ENCODE data around the gene GCG.

Gene GCG

DNA sequence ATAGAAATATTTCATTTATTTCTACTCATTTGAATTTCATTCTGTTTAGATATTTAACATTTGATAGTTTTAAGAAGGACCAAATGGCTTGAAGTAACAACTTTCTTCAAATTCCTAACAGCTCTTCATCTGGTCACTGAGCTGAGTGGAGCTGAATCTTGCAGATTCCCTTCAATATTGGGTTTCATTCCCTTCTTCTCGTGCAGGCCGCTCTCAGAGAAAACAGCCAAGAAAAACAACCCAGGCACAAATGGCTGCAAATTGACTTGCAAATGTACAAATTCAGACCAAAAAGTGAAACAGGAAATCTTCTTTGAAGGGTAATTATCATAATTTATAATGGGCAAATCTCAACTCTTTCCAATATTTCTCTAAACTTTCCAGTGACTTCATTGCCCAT, 30.3 kb upstream of the GCG start:
- Histone ChIP-seq H3K9me3 (ENCODE audit: control insufficient read depth, low read length) (no peaks in the 10 kb centered on the region), H3K4me3 (ENCODE audit: insufficient read depth, low read depth, low read length, poor library complexity, severe bottlenecking) (no peak overlapping the region), H3K27ac (ENCODE audit: insufficient read depth, low read length, poor library complexity, severe bottlenecking) (no peak overlapping the region), H3K4me1 (ENCODE audit: control insufficient read depth, insufficient read depth, low read length, poor library complexity, severe bottlenecking) (no peaks in the 10 kb centered on the region), H3K36me3 (ENCODE audit: control insufficient read depth, insufficient read depth, low read length) (no peaks in the 10 kb centered on the region), H3K27me3 (replicated peaks; ENCODE audit: control insufficient read depth, insufficient read depth, low read length, poor library complexity, severe bottlenecking) (no peaks in the 10 kb centered on the region)
- DNase-seq: no peak

DNA sequence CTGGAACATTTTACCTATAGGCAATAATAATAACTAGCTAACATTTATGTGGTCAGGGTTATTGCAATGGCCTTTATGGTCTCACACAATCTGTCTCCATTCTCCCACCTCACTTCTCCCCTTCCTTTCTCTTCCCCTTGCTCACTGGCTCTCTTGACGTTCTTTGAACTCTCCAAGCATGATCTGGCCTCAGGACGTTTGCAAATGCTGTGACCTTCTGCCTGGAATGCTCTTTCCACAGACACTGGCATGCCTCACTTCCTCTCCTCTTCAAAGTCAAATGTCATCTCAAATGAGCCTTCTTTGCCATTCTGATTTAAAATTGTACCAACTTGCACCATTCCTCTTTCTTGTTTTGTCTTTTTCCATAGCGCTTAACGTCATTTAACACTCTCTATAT, 25.3 kb upstream of the GCG start:
- no peaks in the 10 kb centered on the region for H3K36me3 ChIP-seq (ENCODE audit: control insufficient read depth, insufficient read depth, low read length)

DNA sequence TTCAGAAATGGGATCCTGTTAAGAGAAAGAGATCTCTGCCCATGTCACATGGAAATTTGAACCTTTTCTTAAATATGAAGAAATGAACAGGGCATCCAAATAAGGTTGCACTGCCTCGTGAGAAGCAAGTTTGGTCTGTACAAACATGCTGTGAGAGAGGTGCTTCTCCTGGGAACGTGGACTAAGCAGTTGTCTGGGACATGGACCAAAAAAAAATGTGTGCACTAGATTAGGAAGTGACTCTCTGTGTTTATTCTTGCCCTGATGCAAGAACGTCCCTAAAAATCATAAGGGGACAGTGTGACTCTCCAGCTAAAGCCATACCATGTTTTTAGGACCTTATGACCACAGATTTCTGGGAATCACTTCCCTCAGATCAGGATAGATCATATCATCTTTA, 23.7 kb upstream of the GCG start:
- Histone ChIP-seq H3K27ac (ENCODE audit: insufficient read depth, low read length, poor library complexity, severe bottlenecking) (no peak overlapping the region), H3K4me1 (ENCODE audit: control insufficient read depth, insufficient read depth, low read length, poor library complexity, severe bottlenecking) (no peaks in the 10 kb centered on the region), H3K4me3 (ENCODE audit: insufficient read depth, low read depth, low read length, poor library complexity, severe bottlenecking) (no peak overlapping the region), H3K27me3 (replicated peaks; ENCODE audit: control insufficient read depth, insufficient read depth, low read length, poor library complexity, severe bottlenecking) (no peaks in the 10 kb centered on the region), H3K36me3 (ENCODE audit: control insufficient read depth, insufficient read depth, low read length) (no peaks in the 10 kb centered on the region), H3K9me3 (ENCODE audit: control insufficient read depth, low read length) (no peaks in the 10 kb centered on the region)
- DNase-seq: no peak

More for the DNA sequence above, 25.3 kb upstream of the GCG start:
- Histone ChIP-seq H3K9me3 (ENCODE audit: control insufficient read depth, low read length) (no peaks in the 10 kb centered on the region), H3K4me1 (ENCODE audit: control insufficient read depth, insufficient read depth, low read length, poor library complexity, severe bottlenecking) (no peaks in the 10 kb centered on the region), H3K27me3 (replicated peaks; ENCODE audit: control insufficient read depth, insufficient read depth, low read length, poor library complexity, severe bottlenecking) (no peaks in the 10 kb centered on the region), H3K4me3 (ENCODE audit: insufficient read depth, low read depth, low read length, poor library complexity, severe bottlenecking) (no peak overlapping the region), H3K27ac (ENCODE audit: insufficient read depth, low read length, poor library complexity, severe bottlenecking) (no peak overlapping the region)
- no peak for DNase-seq

- H3K9me3 ChIP-seq (ENCODE audit: control insufficient read depth, low read length): no peaks in the 10 kb centered on the region
- H3K36me3 ChIP-seq (ENCODE audit: control insufficient read depth, insufficient read depth, low read length): no peaks in the 10 kb centered on the region
Measured at GRCh38 chr2:162174746-162175145, 22.7 kb upstream of the GCG start.

DNA sequence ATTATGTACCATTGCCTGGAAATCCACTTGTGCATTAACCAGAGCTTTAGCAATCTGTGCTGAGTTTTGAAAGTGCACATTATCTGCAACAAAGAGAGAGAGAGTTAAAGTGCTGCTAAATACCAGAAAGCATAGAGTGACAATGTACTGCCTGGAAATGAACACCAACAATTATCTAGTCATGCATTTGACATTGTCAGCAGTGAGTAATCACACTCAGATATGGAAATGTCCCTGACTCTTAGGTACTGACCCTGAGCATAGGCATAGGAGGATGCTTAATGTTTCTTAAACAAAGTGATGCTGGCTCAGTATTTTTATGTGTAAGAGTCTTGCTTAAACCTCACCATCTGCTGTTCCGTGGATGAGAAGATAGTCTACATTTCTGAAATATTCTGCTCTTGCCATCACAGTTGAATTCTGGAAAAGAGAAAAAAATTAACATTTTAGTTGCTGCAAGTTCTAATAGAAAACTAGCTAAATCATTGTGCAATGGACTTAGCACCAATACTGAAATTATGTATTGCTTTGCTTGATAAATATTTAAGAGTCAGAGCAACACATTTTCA, 20.8 kb upstream of the GCG start:
- DNase-seq: no peak
- Histone ChIP-seq H3K36me3 (ENCODE audit: control insufficient read depth, insufficient read depth, low read length) (no peaks in the 10 kb centered on the region), H3K27me3 (replicated peaks; ENCODE audit: control insufficient read depth, insufficient read depth, low read length, poor library complexity, severe bottlenecking) (no peaks in the 10 kb centered on the region)

More at GRCh38 chr2:162174746-162175145, 22.7 kb upstream of the GCG start:
- no peak overlapping the region for H3K4me3 ChIP-seq (ENCODE audit: insufficient read depth, low read depth, low read length, poor library complexity, severe bottlenecking)
- no peaks in the 10 kb centered on the region for H3K4me1 ChIP-seq (ENCODE audit: control insufficient read depth, insufficient read depth, low read length, poor library complexity, severe bottlenecking)
- H3K27me3 ChIP-seq (replicated peaks; ENCODE audit: control insufficient read depth, insufficient read depth, low read length, poor library complexity, severe bottlenecking): no peaks in the 10 kb centered on the region
- no peak overlapping the region for H3K27ac ChIP-seq (ENCODE audit: insufficient read depth, low read length, poor library complexity, severe bottlenecking)
- DNase-seq: no peak

DNA sequence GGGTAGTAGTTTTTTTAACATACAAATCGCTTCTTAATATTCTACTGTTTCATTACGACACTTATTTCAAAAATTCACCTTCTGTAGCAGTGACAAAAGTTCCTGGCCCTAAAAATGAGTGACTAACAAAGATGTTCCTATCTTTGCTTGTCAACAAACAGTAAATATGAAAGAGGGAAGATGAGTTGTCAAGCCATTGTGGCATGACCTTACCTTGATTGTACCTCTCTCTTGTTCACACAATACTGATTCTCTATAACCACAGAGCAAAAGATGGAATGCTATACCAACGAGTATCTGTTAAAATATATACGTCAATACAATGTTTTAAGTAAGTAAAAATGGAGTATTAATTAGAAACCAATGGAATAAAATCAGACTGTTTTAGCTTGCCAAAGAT, 14.7 kb upstream of the GCG start:
- H3K27me3 ChIP-seq (replicated peaks; ENCODE audit: control insufficient read depth, insufficient read depth, low read length, poor library complexity, severe bottlenecking): no peaks in the 10 kb centered on the region
- DNase-seq: no peak
- no peaks in the 10 kb centered on the region for H3K4me1 ChIP-seq (ENCODE audit: control insufficient read depth, insufficient read depth, low read length, poor library complexity, severe bottlenecking)
- H3K27ac ChIP-seq (ENCODE audit: insufficient read depth, low read length, poor library complexity, severe bottlenecking): no peak overlapping the region
- no peak overlapping the region for H3K4me3 ChIP-seq (ENCODE audit: insufficient read depth, low read depth, low read length, poor library complexity, severe bottlenecking)
- H3K9me3 ChIP-seq (ENCODE audit: control insufficient read depth, low read length): no peaks in the 10 kb centered on the region
- no peaks in the 10 kb centered on the region for H3K36me3 ChIP-seq (ENCODE audit: control insufficient read depth, insufficient read depth, low read length)

More for the DNA sequence above, 20.8 kb upstream of the GCG start:
- Histone ChIP-seq H3K4me3 (ENCODE audit: insufficient read depth, low read depth, low read length, poor library complexity, severe bottlenecking) (no peak overlapping the region), H3K4me1 (ENCODE audit: control insufficient read depth, insufficient read depth, low read length, poor library complexity, severe bottlenecking) (no peaks in the 10 kb centered on the region), H3K27ac (ENCODE audit: insufficient read depth, low read length, poor library complexity, severe bottlenecking) (no peak overlapping the region), H3K9me3 (ENCODE audit: control insufficient read depth, low read length) (no peaks in the 10 kb centered on the region)

DNA sequence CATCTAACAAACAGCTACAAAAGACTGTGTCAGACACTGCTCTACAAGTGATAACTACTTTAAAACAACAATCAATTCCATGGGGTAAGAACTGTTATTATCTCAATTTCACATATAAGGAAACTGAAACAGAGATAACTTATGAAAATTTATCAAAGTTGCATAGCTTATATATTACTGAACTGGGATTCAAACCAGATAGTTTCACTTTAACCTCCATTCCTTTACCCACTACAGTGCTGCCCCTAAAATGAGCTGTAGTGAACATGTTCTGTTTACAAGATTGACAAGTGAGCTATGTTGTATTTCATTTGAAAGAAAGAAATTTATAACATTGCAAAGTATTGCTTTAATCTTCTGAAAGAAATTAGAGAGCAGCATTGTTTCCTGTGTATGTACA, 14.1 kb upstream of the GCG start:
- no peaks in the 10 kb centered on the region for H3K27me3 ChIP-seq (replicated peaks; ENCODE audit: control insufficient read depth, insufficient read depth, low read length, poor library complexity, severe bottlenecking)
- DNase-seq: no peak
- H3K4me3 ChIP-seq (ENCODE audit: insufficient read depth, low read depth, low read length, poor library complexity, severe bottlenecking): no peak overlapping the region
- H3K36me3 ChIP-seq (ENCODE audit: control insufficient read depth, insufficient read depth, low read length): no peaks in the 10 kb centered on the region
- H3K27ac ChIP-seq (ENCODE audit: insufficient read depth, low read length, poor library complexity, severe bottlenecking): no peak overlapping the region
- no peaks in the 10 kb centered on the region for H3K9me3 ChIP-seq (ENCODE audit: control insufficient read depth, low read length)
- H3K4me1 ChIP-seq (ENCODE audit: control insufficient read depth, insufficient read depth, low read length, poor library complexity, severe bottlenecking): no peaks in the 10 kb centered on the region

- H3K9me3 ChIP-seq (ENCODE audit: control insufficient read depth, low read length): no peaks in the 10 kb centered on the region
- H3K27me3 ChIP-seq (replicated peaks; ENCODE audit: control insufficient read depth, insufficient read depth, low read length, poor library complexity, severe bottlenecking): no peaks in the 10 kb centered on the region
- DNase-seq: no peak
- H3K4me3 ChIP-seq (ENCODE audit: insufficient read depth, low read depth, low read length, poor library complexity, severe bottlenecking): no peak overlapping the region
- no peaks in the 10 kb centered on the region for H3K4me1 ChIP-seq (ENCODE audit: control insufficient read depth, insufficient read depth, low read length, poor library complexity, severe bottlenecking)
- H3K27ac ChIP-seq (ENCODE audit: insufficient read depth, low read length, poor library complexity, severe bottlenecking): no peak overlapping the region
- no peaks in the 10 kb centered on the region for H3K36me3 ChIP-seq (ENCODE audit: control insufficient read depth, insufficient read depth, low read length)
Measured at GRCh38 chr2:162164802-162165201, 12.8 kb upstream of the GCG start.

GRCh38 chr2:162159446-162159845, 7.4 kb upstream of the GCG start:
- Histone ChIP-seq H3K36me3 (ENCODE audit: control insufficient read depth, insufficient read depth, low read length) (no peaks in the 10 kb centered on the region), H3K9me3 (ENCODE audit: control insufficient read depth, low read length) (no peaks in the 10 kb centered on the region), H3K4me1 (ENCODE audit: control insufficient read depth, insufficient read depth, low read length, poor library complexity, severe bottlenecking) (no peaks in the 10 kb centered on the region), H3K27ac (ENCODE audit: insufficient read depth, low read length, poor library complexity, severe bottlenecking) (no peak overlapping the region), H3K4me3 (ENCODE audit: insufficient read depth, low read depth, low read length, poor library complexity, severe bottlenecking) (no peak overlapping the region), H3K27me3 (replicated peaks; ENCODE audit: control insufficient read depth, insufficient read depth, low read length, poor library complexity, severe bottlenecking) (no peaks in the 10 kb centered on the region)
- no peak for DNase-seq

GRCh38 chr2:162156149-162156548, 4.1 kb upstream of the GCG start:
- Histone ChIP-seq H3K27me3 (replicated peaks; ENCODE audit: control insufficient read depth, insufficient read depth, low read length, poor library complexity, severe bottlenecking) (no peaks in the 10 kb centered on the region), H3K36me3 (ENCODE audit: control insufficient read depth, insufficient read depth, low read length) (no peaks in the 10 kb centered on the region), H3K4me3 (ENCODE audit: insufficient read depth, low read depth, low read length, poor library complexity, severe bottlenecking) (no peak overlapping the region), H3K4me1 (ENCODE audit: control insufficient read depth, insufficient read depth, low read length, poor library complexity, severe bottlenecking) (no peaks in the 10 kb centered on the region), H3K9me3 (ENCODE audit: control insufficient read depth, low read length) (no peaks in the 10 kb centered on the region), H3K27ac (ENCODE audit: insufficient read depth, low read length, poor library complexity, severe bottlenecking) (no peak overlapping the region)
- DNase-seq: no peak
